Spleen (tissue), 11 donors: Measurements from ENCODE around the gene BRINP3. TPM values are rescaled to one million over a fixed set of nuclear protein-coding genes. Genes with fewer than 3 reads are reported as not detected.

Experiments used
- DNase-seq: peaks from one replicate; pipeline ENCODE4 v3.0.0-alpha.2; 2020
- H3K27ac ChIP-seq, 8 donors: fragments of 200-600 bp; sonication (generic) in 7 of 8; 1 replicate in 4 of 8; 2 replicates in 4 of 8; pipeline versions ENCODE4 v1.5.0 to v1.8.0; 2016 to 2021; ENCODE audit warnings: inconsistent platforms in 4 of 8, mild to moderate bottlenecking in 4 of 8, moderate library complexity in 1 of 8
- H3K27me3 ChIP-seq, 7 donors: fragments of 200-600 bp; sonication (generic) in 6 of 7; replicated peaks in 1 of 7; 1 replicate in 4 of 7; 2 replicates in 3 of 7; pipeline versions ENCODE4 v1.5.0 to v1.8.0; 2016 to 2021; ENCODE audit warnings: inconsistent platforms in 3 of 7, mild to moderate bottlenecking in 1 of 7
- H3K36me3 ChIP-seq, 6 donors: fragments of 200-600 bp; sonication (generic) in 5 of 6; 1 replicate in 4 of 6; 2 replicates in 2 of 6; pipeline versions ENCODE4 v1.5.0 to v1.8.0; 2016 to 2021; ENCODE audit warnings: inconsistent platforms in 2 of 6
- H3K4me1 ChIP-seq, 6 donors: fragments of 200-600 bp; sonication (generic) in 5 of 6; 1 replicate in 3 of 6; 2 replicates in 3 of 6; pipeline versions ENCODE4 v1.5.0 to v1.8.0; 2016 to 2021; ENCODE audit warnings: inconsistent platforms in 3 of 6
- H3K4me3 ChIP-seq, 8 donors: fragments of 200-600 bp; sonication (generic) in 7 of 8; 1 replicate in 4 of 8; 2 replicates in 4 of 8; pipeline versions ENCODE4 v1.5.0 to v1.8.0; 2016 to 2021; ENCODE audit warnings: inconsistent platforms in 4 of 8, mild to moderate bottlenecking in 4 of 8, moderate library complexity in 2 of 8
- H3K9me3 ChIP-seq, 8 donors: fragments of 200-600 bp; sonication (generic) in 7 of 8; 1 replicate in 4 of 8; 2 replicates in 4 of 8; pipeline versions ENCODE4 v1.5.0 to v1.8.0; 2016 to 2021; ENCODE audit warnings: inconsistent platforms in 4 of 8
- POLR2A ChIP-seq, 3 donors: fragments of 450-650 bp; IDR thresholded peaks; one replicate each; pipeline ENCODE4 v1.5.1; 2017; ENCODE audit warnings: antibody characterized with exemption in 3 of 3, mild to moderate bottlenecking in 1 of 3
- POLR2AphosphoS5 ChIP-seq, 3 donors: sonication (generic); formaldehyde crosslinking; IDR thresholded peaks; one replicate each; pipeline ENCODE4 v1.5.1; 2017; ENCODE audit warnings: antibody characterized with exemption in 3 of 3
- WGBS, 5 donors: extraction: QIAGEN DNeasy Blood & Tissue Kit in 3 of 5; methylation state at CpG; one replicate each; pipeline versions ENCODE4 v1.1.5 to v1.1.7; 2013 to 2018; 5-methylcytosine and 5-hydroxymethylcytosine counted together
- intact Hi-C: fragments of 100-400 bp; cut with DNase I; formaldehyde crosslinking; loops from one replicate; pipeline ENCODE4 v1.15.0; 2023; ENCODE audit warnings: low total_unique reads
- polyA plus RNA-seq, 3 donors: library from polyadenylated mRNA; stranded (reverse); fragments of 200-250 nt; gene quantifications; one replicate each; pipeline ENCODE4 v1.2.1, GENCODE V29; 2013
- total RNA-seq, 7 donors: library from RNA; depleted of rRNA in 3 of 7; stranded (reverse); fragments of >200 nt in 3 of 7; fragmentation: NEBNext Ultra II Directional in 4 of 7; extraction: Animal tissue kit (Norgen Biotek cat#: 25700) in 4 of 7; gene quantifications; one replicate each; pipeline versions ENCODE4 v1.1.0 to v1.2.1, GENCODE V29; 2016 to 2021
- TF ChIP-seq, protein P1 (sequence below), 11 experiments: fragments of 200-600 bp in 7 of 11; fragments of 450-650 bp in 4 of 11; sonication (generic) in 4 of 11; IDR thresholded peaks in 8 of 11; conservative IDR thresholded peaks in 3 of 11; 1 replicate in 7 of 11; 2 replicates in 4 of 11; pipeline versions ENCODE4 v1.4.0 to v1.8.0; 2016 to 2021; ENCODE audit warnings: antibody characterized with exemption in 11 of 11, inconsistent platforms in 4 of 11, mild to moderate bottlenecking in 1 of 11
- donor health status: healthy with polysubstance abuse.
- donor health status: DM: no; HTN: no; CAD: no; lungs with moderate emphysema.
- donor health status: DM: no; HTN: no; CAD: no.
- donor health status: Bipolar disorder and iron deficiency.
- donor health status: healthy.
- donor health status: DM: no; HTN: no; CAD: no.
- donor health status: DM: yes; HTN: yes; CAD: no.

The BRINP3 gene
- total and polyA plus RNA-seq, 10 donors: not detected

- H3K4me3 ChIP-seq: no peak overlapping the region
- no peaks in the 10 kb centered on the region for H3K36me3 ChIP-seq
- TF ChIP-seq POLR2AphosphoS5 (IDR thresholded peaks at IDR 0.05) (no peak), POLR2A (IDR thresholded peaks at IDR 0.05) (no peak)
- TF ChIP-seq, protein P1, sequence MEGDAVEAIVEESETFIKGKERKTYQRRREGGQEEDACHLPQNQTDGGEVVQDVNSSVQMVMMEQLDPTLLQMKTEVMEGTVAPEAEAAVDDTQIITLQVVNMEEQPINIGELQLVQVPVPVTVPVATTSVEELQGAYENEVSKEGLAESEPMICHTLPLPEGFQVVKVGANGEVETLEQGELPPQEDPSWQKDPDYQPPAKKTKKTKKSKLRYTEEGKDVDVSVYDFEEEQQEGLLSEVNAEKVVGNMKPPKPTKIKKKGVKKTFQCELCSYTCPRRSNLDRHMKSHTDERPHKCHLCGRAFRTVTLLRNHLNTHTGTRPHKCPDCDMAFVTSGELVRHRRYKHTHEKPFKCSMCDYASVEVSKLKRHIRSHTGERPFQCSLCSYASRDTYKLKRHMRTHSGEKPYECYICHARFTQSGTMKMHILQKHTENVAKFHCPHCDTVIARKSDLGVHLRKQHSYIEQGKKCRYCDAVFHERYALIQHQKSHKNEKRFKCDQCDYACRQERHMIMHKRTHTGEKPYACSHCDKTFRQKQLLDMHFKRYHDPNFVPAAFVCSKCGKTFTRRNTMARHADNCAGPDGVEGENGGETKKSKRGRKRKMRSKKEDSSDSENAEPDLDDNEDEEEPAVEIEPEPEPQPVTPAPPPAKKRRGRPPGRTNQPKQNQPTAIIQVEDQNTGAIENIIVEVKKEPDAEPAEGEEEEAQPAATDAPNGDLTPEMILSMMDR (IDR thresholded peaks at IDR 0.05 in 8 of 11, conservative IDR thresholded peaks at IDR 0.05 in 3 of 11): no peak
- intact Hi-C loops: no loop called here
- 89 to 95% (median 92%) methylated on average over 1 of the region's 1 CpG for WGBS, 5 donors
- no peaks in the 10 kb centered on the region for H3K27me3 ChIP-seq
- H3K4me1 ChIP-seq: no peaks in the 10 kb centered on the region
- DNase-seq: no peak
- no peak overlapping the region for H3K27ac ChIP-seq
- peaks cover 0 to 24% (median 3%) of the 10 kb centered on the region in 8 donors for H3K9me3 ChIP-seq
Observed at GRCh38 chr1:190259424-190259823, 218.2 kb downstream of the BRINP3 start.

DNA sequence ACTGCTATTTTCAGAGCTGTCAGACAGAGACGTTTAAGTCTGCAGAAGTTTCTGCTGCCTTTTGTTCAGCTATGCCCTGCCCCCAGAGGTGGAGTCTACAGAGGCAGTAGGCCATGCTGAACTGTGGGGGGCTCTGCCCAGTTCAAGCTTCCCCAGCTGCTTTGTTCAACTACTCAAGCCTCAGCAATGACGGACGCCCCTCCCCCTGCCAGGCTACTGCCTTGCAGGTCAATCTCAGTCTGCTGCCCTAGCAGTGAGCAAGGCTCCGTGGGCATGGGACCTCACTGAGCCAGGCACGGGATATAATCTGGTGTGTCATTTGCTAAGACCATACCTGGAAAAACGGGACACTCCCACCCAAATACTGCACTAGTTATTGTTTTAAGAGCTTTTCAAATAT, 219.7 kb downstream of the BRINP3 start:
- Histone ChIP-seq H3K36me3 (no peaks in the 10 kb centered on the region), H3K9me3 (peaks cover 0 to 33% (median 13%) of the 10 kb centered on the region in 8 donors), H3K4me1 (no peaks in the 10 kb centered on the region), H3K4me3 (no peak overlapping the region), H3K27ac (no peak overlapping the region), H3K27me3 (no peaks in the 10 kb centered on the region)
- no peak for DNase-seq
- 58 to 81% (median 66%) methylated on average over 6 of the region's 6 CpGs for WGBS, 5 donors
- no peak for TF ChIP-seq POLR2AphosphoS5 (IDR thresholded peaks at IDR 0.05)
- TF ChIP-seq, protein P1 (IDR thresholded peaks at IDR 0.05 in 8 of 11, conservative IDR thresholded peaks at IDR 0.05 in 3 of 11): no peak
- no peak for TF ChIP-seq POLR2A (IDR thresholded peaks at IDR 0.05)
- intact Hi-C loops: no loop called here

DNA sequence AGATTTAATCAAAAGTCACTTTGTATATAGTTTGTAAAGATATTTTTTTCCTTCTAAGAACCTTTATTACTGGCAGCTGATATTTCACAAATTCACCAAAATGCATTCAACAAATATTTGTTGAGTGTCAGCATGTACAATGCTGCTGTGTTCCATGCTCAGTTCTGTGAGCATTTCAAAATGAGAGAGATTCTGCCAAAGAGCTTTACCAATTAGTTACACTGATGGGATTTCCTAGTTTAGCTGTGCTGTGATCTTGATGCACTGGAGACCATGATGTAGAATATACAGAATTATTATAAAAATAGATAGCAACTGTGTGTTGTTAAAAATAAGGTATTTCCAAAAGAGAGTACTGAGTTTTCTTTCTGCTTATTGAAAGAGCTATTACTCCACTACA, 225.6 kb downstream of the BRINP3 start:
- TF ChIP-seq, protein P1 (IDR thresholded peaks at IDR 0.05 in 8 of 11, conservative IDR thresholded peaks at IDR 0.05 in 3 of 11): no peak
- TF ChIP-seq POLR2A (IDR thresholded peaks at IDR 0.05): no peak
- no peak for TF ChIP-seq POLR2AphosphoS5 (IDR thresholded peaks at IDR 0.05)
- intact Hi-C loops: no loop called here
- H3K9me3 ChIP-seq: peaks cover 0 to 23% (median 12%) of the 10 kb centered on the region in 8 donors
- no peak for DNase-seq
- H3K36me3 ChIP-seq: no peaks in the 10 kb centered on the region
- H3K4me1 ChIP-seq: no peaks in the 10 kb centered on the region
- no peaks in the 10 kb centered on the region for H3K27me3 ChIP-seq
- no peak overlapping the region for H3K4me3 ChIP-seq
- no peak overlapping the region for H3K27ac ChIP-seq

GRCh38 chr1:190250368-190250767, 227.3 kb downstream of the BRINP3 start:
- Histone ChIP-seq H3K4me1 (no peaks in the 10 kb centered on the region), H3K27me3 (no peaks in the 10 kb centered on the region), H3K4me3 (no peak overlapping the region), H3K9me3 (peaks cover 0 to 16% (median 8%) of the 10 kb centered on the region in 8 donors), H3K36me3 (no peaks in the 10 kb centered on the region), H3K27ac (no peak overlapping the region)
- intact Hi-C loops: no loop called here
- TF ChIP-seq POLR2AphosphoS5 (IDR thresholded peaks at IDR 0.05): no peak
- no peak for TF ChIP-seq POLR2A (IDR thresholded peaks at IDR 0.05)
- TF ChIP-seq, protein P1 (IDR thresholded peaks at IDR 0.05 in 8 of 11, conservative IDR thresholded peaks at IDR 0.05 in 3 of 11): no peak
- WGBS, 5 donors: 89 to 97% (median 96%) methylated on average over 2 of the region's 2 CpGs
- DNase-seq: no peak
